ENCODE data around the gene SPDEF.

Gene SPDEF

DNA sequence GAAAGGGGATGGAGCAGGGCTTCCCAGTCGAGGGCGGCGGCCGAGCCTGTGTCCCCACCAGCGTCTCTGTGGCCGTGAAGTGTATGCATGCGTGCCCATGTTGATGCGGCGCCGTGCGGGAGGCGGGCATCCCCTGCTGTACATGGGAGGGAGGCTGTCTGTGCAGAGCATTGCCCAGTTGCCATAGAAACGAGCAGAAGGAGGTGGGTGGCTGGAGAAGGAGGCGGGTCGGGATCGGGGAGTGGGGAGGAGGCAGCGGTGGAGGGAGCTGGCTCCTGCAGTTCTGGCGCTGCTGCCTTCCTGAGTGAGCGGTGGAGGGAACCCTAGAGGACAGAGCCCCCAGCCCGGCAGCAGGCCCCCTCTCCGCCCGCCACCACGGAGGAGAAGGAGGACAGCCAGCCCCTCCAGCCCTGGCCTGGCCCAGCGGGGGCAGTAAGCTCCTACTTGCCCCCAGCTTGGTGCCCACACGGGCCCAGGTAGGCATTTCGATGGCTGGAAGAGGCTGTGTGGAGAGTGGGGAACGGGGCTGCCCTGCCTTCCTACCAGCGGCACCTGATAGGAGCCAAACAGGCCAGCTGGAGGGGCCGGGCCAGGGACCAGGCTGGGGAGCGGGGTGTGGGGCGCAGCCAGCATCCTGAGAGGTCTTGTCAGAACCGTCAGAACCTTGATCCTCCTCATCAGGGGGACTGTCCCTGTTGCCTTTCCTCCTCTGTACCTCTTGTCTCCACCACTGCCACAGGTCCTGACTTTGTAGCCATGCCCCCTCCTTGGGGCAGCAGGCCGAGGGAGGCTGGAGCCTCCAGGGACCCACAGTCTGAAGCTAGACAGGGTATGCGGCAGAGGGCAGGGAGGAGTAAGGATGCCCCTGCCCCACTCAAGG lies 41.3 kb downstream of the SPDEF start:
- H3K27ac ChIP-seq: no peak overlapping the region
- TF ChIP-seq, protein P1, sequence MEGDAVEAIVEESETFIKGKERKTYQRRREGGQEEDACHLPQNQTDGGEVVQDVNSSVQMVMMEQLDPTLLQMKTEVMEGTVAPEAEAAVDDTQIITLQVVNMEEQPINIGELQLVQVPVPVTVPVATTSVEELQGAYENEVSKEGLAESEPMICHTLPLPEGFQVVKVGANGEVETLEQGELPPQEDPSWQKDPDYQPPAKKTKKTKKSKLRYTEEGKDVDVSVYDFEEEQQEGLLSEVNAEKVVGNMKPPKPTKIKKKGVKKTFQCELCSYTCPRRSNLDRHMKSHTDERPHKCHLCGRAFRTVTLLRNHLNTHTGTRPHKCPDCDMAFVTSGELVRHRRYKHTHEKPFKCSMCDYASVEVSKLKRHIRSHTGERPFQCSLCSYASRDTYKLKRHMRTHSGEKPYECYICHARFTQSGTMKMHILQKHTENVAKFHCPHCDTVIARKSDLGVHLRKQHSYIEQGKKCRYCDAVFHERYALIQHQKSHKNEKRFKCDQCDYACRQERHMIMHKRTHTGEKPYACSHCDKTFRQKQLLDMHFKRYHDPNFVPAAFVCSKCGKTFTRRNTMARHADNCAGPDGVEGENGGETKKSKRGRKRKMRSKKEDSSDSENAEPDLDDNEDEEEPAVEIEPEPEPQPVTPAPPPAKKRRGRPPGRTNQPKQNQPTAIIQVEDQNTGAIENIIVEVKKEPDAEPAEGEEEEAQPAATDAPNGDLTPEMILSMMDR (conservative IDR thresholded peaks at IDR 0.05): no peak

DNA sequence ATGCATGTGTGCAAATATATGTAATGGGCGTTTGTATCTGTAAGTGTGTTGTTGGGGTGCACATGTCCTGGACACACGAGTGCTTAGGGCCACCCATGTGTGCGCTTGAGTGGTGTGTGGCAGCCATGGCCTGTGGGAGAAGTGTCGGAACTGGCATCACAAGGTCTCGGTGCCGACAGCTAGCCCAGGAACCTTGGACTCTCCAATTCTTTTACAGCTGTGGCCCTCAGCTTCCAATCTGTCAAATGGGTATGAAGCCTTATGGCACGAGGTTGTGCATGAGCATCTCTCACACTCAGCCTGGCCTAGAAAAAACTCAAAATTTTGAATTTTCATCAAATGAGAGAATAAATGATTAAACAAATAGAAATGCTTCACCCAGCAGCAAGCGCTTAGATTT lies 42.0 kb downstream of the SPDEF start:
- H3K27ac ChIP-seq: no peak overlapping the region
- TF ChIP-seq, protein P1 (conservative IDR thresholded peaks at IDR 0.05): no peak

DNA sequence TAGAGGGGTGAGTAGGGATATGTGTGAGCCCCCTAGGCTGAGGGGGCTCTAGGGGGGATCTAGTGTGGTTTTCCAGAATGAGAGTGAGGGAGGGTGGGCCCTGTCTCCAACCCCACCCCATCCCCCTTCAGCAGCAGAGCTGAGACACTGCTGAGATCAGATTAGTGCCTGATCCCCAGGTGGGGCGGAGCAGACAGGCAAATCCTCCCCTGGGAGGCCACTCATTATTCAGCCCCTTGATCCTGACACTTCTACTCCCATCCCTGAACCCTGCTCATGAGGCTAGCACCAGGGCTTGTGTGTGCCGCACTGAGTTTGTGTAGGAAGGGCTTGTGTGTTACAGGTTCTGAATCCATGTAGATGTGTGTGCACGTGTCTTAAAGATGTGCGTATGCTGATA lies 42.5 kb downstream of the SPDEF start:
- H3K27ac ChIP-seq: no peak overlapping the region
- TF ChIP-seq, protein P1 (conservative IDR thresholded peaks at IDR 0.05): no peak

DNA sequence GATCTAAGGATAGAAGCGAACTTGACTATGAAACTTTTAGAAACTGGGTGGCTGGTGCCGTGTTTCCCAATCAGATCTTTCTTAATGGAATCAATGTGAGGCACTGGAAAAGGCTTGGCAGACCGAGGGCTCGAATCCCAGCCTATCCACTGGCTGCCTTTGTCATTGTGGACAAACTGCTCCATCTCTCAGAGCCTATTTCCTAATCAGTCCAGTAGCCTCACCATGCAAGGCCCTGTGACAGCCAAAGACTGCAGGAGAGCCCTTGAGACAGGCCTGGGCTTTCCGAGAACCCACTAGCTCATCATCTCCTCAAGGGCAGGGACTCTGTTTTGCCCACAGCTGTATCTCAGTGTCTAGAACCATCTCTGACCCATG lies 43.4 kb downstream of the SPDEF start:
- no peak overlapping the region for H3K27ac ChIP-seq
- TF ChIP-seq, protein P1 (conservative IDR thresholded peaks at IDR 0.05): no peak

DNA sequence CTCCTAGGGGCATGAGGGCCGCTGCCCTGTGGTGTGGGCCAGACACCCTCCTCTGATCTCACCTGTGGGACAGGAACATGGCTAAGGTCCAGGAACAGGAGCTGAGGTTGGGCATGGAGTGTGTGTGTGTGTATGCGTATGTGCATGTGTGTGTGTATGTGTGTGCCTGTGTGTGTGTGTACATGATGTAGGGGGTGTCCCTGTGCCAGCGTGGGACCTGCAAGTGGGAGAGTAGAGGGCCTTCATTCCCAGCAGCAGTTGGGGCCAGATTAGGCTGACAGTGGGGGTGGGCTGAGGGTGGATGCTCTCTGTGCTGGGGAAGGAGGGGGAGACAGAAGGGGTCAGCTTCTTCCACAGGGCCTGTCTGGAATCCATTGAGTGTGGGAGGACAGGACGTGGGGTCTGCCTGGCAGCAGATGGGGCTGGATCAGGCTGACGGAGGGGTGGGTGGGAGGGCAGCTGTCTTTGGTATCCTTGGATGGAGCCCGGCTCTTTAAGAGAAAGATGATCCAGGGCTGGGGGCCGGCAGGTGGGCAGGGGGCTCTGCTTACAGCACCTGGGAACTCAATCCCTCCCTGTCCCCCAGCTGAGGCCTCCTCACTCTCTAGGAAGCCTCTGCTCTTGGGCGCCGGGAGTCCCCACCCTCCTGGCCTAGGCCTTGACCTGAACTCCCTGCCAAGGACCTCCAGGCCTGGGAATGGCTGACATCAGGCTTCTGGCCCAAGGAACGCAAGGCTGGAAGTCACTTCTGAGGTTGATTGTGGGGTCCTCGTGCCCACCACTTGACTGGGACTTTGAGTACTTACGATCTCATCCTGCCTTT lies 44.0 kb downstream of the SPDEF start:
- TF ChIP-seq, protein P1 (conservative IDR thresholded peaks at IDR 0.05): no peak
- no peak overlapping the region for H3K27ac ChIP-seq

DNA sequence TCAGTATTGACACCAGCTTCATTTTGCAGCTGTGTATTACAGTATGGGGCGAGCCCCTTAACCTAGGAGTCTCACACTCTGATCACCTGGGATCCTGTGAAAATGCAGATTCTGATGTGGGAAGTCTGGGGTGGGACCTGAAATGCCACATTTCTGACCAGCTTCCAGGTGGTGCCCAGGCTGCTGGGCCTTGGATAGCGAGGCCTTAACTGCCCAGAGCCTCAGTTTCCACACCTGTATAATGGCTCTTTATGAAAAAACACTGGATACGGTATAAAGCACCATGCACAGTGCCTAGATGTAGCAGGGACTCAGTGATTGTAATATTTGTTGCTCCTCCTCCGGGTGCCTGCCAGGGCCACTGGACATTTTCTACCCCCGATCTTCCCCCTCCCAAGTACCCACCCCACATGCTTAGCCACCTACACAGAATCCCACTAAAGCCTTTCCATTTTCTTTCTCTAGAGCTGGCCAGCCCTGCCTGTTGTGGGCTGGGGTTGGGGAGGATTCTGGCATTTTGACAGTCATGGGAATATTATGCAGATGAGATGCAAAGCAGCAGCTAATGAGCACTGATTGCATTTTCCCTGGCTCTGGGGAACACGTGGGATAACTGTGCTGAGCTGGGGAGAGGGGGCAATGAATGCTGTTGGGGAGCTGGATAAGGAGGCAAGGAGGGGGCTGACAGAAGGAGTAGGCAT lies 44.8 kb downstream of the SPDEF start:
- no peak overlapping the region for H3K27ac ChIP-seq
- TF ChIP-seq, protein P1 (conservative IDR thresholded peaks at IDR 0.05): no peak

DNA sequence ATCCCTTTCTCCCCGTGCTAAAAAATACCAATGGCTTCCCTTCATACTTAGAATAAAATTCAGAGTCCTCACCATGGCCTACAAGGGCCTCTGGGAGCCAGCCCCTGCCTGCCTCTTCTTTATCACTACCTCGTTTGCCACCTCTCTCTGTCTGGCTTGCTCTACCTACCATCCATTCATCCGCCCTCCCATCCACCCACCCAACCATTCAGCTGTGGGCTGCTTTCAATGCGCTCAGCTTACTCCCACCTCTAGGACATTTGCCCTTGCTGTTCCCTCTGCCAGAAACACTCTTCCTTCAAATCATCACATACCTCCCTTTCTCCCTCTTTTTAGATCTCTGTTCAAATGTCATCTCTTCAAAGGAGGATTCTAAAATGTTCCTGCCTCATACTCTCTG lies 45.8 kb downstream of the SPDEF start:
- TF ChIP-seq, protein P1 (conservative IDR thresholded peaks at IDR 0.05): no peak

More for the DNA sequence above, 45.8 kb downstream of the SPDEF start:
- no peak overlapping the region for H3K27ac ChIP-seq

Measured in VCaP (cell line).